HG03103 (cell line): ENCODE measurements around the gene CAMTA1.
"Not testable (repeated sequence)": the region's sequence is repeated elsewhere in the genome, so short reads cannot be mapped to it uniquely, and the experiment has no call there.

ENCODE experiments used
- ATAC-seq: cut with Tn5 transposase; IDR thresholded peaks from one replicate; pipeline ENCODE4 v1.9.1; 2021; ENCODE audit warnings: low read depth; ENCODE audit not compliant: unreplicated experiment

CAMTA1 gene

GRCh38 chr1:7315946-7316345 lies 530.7 kb downstream of the CAMTA1 start:
- ATAC-seq = no peak

- no peak for ATAC-seq
These were observed 532.6 kb downstream of the CAMTA1 start for GRCh38 chr1:7317888-7318287.

- ATAC-seq = no peak
These were observed 533.9 kb downstream of the CAMTA1 start for GRCh38 chr1:7319196-7319595.

- no peak for ATAC-seq
These were observed 535.4 kb downstream of the CAMTA1 start for GRCh38 chr1:7320661-7321060.

GRCh38 chr1:7322283-7322785 lies 537.1 kb downstream of the CAMTA1 start:
- no peak for ATAC-seq

GRCh38 chr1:7322912-7323311 lies 537.7 kb downstream of the CAMTA1 start:
- ATAC-seq = no peak

GRCh38 chr1:7325254-7325653 lies 540.0 kb downstream of the CAMTA1 start:
- ATAC-seq = no peak

- no peak for ATAC-seq
These were observed 541.1 kb downstream of the CAMTA1 start for GRCh38 chr1:7326366-7326765.

- ATAC-seq = no peak
These were observed 542.6 kb downstream of the CAMTA1 start for GRCh38 chr1:7327849-7328248.

GRCh38 chr1:7329868-7330615 lies 544.8 kb downstream of the CAMTA1 start:
- no peak for ATAC-seq

GRCh38 chr1:7330726-7331125 lies 545.5 kb downstream of the CAMTA1 start:
- ATAC-seq = not testable (repeated sequence)

- no peak for ATAC-seq
These were observed 546.8 kb downstream of the CAMTA1 start for GRCh38 chr1:7331926-7332535.

GRCh38 chr1:7333094-7333493 lies 547.8 kb downstream of the CAMTA1 start:
- ATAC-seq = no peak

- ATAC-seq = no peak
These were observed 548.4 kb downstream of the CAMTA1 start for GRCh38 chr1:7333620-7334019.

- ATAC-seq = no peak
These were observed 549.3 kb downstream of the CAMTA1 start for GRCh38 chr1:7334475-7335035.

- ATAC-seq = no peak
These were observed 550.1 kb downstream of the CAMTA1 start for GRCh38 chr1:7335224-7335879.

GRCh38 chr1:7338439-7338838 lies 553.2 kb downstream of the CAMTA1 start:
- no peak for ATAC-seq

- no peak for ATAC-seq
These were observed 553.8 kb downstream of the CAMTA1 start for GRCh38 chr1:7339014-7339413.

- no peak for ATAC-seq
These were observed 554.7 kb downstream of the CAMTA1 start for GRCh38 chr1:7339953-7340352.

- ATAC-seq = no peak
These were observed 556.1 kb downstream of the CAMTA1 start for GRCh38 chr1:7341145-7341905.

- ATAC-seq = no peak
These were observed 558.6 kb downstream of the CAMTA1 start for GRCh38 chr1:7343882-7344281.
